HG03139 (cell line): ENCODE results near the gene KHK.
"Not testable (repeated sequence)": the region's sequence is repeated elsewhere in the genome, so short reads cannot be mapped to it uniquely, and the experiment has no call there.

ENCODE experiments used
- ATAC-seq: cut with Tn5 transposase; IDR thresholded peaks from one replicate; pipeline ENCODE4 v1.9.1; 2021; ENCODE audit not compliant: unreplicated experiment

The KHK gene

GRCh38 chr2:27095745-27096651, 9.4 kb downstream of the KHK start:
- ATAC-seq, result no peak

- no peak for ATAC-seq
Observed at GRCh38 chr2:27096748-27097297, 10.3 kb downstream of the KHK start.

GRCh38 chr2:27097341-27097740, 10.8 kb downstream of the KHK start:
- no peak for ATAC-seq

- ATAC-seq, result no peak
Observed at GRCh38 chr2:27099334-27099955, 12.9 kb downstream of the KHK start.

GRCh38 chr2:27100036-27100435, 13.5 kb downstream of the KHK start:
- no peak for ATAC-seq

- no peak for ATAC-seq
Observed at GRCh38 chr2:27102329-27102728, 15.8 kb downstream of the KHK start.

GRCh38 chr2:27105981-27106380, 19.4 kb downstream of the KHK start:
- ATAC-seq, result no peak

GRCh38 chr2:27108221-27108620, 21.6 kb downstream of the KHK start:
- ATAC-seq, result no peak

- ATAC-seq, result no peak
Observed at GRCh38 chr2:27109083-27109482, 22.5 kb downstream of the KHK start.

- not testable (repeated sequence) for ATAC-seq
Observed at GRCh38 chr2:27110603-27111352, 24.2 kb downstream of the KHK start.

- not testable (repeated sequence) for ATAC-seq
Observed at GRCh38 chr2:27111392-27112078, 25.0 kb downstream of the KHK start.

- ATAC-seq, result no peak
Observed at GRCh38 chr2:27115519-27115918, 28.9 kb downstream of the KHK start.

- ATAC-seq, result no peak
Observed at GRCh38 chr2:27117995-27118524, 31.5 kb downstream of the KHK start.

GRCh38 chr2:27118525-27119329, 32.2 kb downstream of the KHK start, which contains the start of gene CGREF1:
Gene CGREF1, minus strand, starts transcription at chr2:27119128. Its CDS starts 14,762 bp downstream, at chr2:27104366.
- ATAC-seq, result no peak

- not testable (repeated sequence) for ATAC-seq
Observed at GRCh38 chr2:27119330-27119670, 32.7 kb downstream of the KHK start.

GRCh38 chr2:27121906-27122305, 35.3 kb downstream of the KHK start:
- ATAC-seq, result no peak

- no peak for ATAC-seq
Observed at GRCh38 chr2:27122791-27123190, 36.2 kb downstream of the KHK start.

- no peak for ATAC-seq
Observed at GRCh38 chr2:27123302-27124150, 37.0 kb downstream of the KHK start, which contains the start of gene ABHD1. Gene ABHD1, plus strand, starts transcription at chr2:27123815. Its CDS starts 134 bp downstream, at chr2:27123949.

- no peak for ATAC-seq
Observed at GRCh38 chr2:27125104-27125503, 38.5 kb downstream of the KHK start.
